Right atrium auricular region (tissue), 2 donors: Measurements from ENCODE around the gene OSBPL8. TPM values are rescaled to one million over a fixed set of nuclear protein-coding genes. Genes with fewer than 3 reads are reported as not detected.
"Not testable (repeated sequence)": the region's sequence is repeated elsewhere in the genome, so short reads cannot be mapped to it uniquely, and the experiment has no call there.

ENCODE experiments used
- DNase-seq: peaks from one replicate; pipeline ENCODE4 v3.0.0-alpha.2; 2019; ENCODE audit warnings: low spot score
- H3K27ac ChIP-seq, 2 donors: fragments of 200-600 bp; sonication (generic); 1 replicate in 1 of 2; 2 replicates in 1 of 2; pipeline ENCODE4 v1.5.1; 2016 to 2019
- H3K27me3 ChIP-seq, 2 donors: fragments of 200-600 bp; sonication (generic); one replicate each; pipeline versions ENCODE4 v1.5.1 to v1.6.0; 2017 to 2019
- H3K36me3 ChIP-seq: fragments of 200-600 bp; sonication (generic); one replicate; pipeline ENCODE4 v1.5.1; 2016
- H3K4me1 ChIP-seq, 2 donors: fragments of 200-600 bp; sonication (generic); one replicate each; pipeline versions ENCODE4 v1.5.1 to v1.6.0; 2017 to 2019
- H3K4me3 ChIP-seq, 2 donors: fragments of 200-600 bp; sonication (generic); 1 replicate in 1 of 2; 2 replicates in 1 of 2; pipeline ENCODE4 v1.5.1; 2017 to 2019; ENCODE audit warnings: mild to moderate bottlenecking in 1 of 2, moderate library complexity in 1 of 2
- H3K9me3 ChIP-seq, 2 donors: fragments of 200-600 bp; sonication (generic); one replicate each; pipeline ENCODE4 v1.5.1; 2019
- total RNA-seq, 2 donors: library from RNA; depleted of rRNA; stranded (reverse); fragments of >200 nt; gene quantifications; one replicate each; pipeline ENCODE4 v1.1.0, GENCODE V29; 2016
- TF ChIP-seq, protein P1 (sequence below), 2 donors: fragments of 200-600 bp; sonication (generic); IDR thresholded peaks; one replicate each; pipeline ENCODE4 v1.5.1; 2019; ENCODE audit warnings: antibody characterized with exemption in 2 of 2

Gene OSBPL8
- total RNA-seq, 2 donors from 2014 or later, result 19.7 to 23.7 TPM

DNA sequence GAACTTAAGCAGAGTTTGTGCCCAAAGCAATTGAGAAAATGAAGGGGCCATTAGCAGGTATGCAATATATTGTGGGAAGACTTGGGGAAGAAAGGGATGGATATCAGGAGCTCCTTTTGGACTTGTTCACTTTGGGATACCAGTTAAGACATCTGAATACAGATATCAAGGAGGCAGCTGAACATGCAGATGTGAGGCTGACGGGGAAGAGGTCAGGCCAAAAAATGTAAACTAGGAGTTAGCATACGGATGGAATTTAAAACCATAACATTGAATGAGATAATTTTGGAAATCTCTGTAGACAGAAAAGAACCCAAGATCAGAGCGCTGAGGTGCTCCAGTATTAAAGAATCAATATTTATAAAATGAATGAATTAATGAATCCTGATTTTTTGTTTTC lies 53.4 kb downstream of the OSBPL8 start:
- DNase-seq, result no peak
- no peaks in the 10 kb centered on the region for H3K36me3 ChIP-seq
- H3K27me3 ChIP-seq, result no peaks in the 10 kb centered on the region
- no peak overlapping the region for H3K4me3 ChIP-seq
- no peak overlapping the region for H3K27ac ChIP-seq
- TF ChIP-seq, protein P1, sequence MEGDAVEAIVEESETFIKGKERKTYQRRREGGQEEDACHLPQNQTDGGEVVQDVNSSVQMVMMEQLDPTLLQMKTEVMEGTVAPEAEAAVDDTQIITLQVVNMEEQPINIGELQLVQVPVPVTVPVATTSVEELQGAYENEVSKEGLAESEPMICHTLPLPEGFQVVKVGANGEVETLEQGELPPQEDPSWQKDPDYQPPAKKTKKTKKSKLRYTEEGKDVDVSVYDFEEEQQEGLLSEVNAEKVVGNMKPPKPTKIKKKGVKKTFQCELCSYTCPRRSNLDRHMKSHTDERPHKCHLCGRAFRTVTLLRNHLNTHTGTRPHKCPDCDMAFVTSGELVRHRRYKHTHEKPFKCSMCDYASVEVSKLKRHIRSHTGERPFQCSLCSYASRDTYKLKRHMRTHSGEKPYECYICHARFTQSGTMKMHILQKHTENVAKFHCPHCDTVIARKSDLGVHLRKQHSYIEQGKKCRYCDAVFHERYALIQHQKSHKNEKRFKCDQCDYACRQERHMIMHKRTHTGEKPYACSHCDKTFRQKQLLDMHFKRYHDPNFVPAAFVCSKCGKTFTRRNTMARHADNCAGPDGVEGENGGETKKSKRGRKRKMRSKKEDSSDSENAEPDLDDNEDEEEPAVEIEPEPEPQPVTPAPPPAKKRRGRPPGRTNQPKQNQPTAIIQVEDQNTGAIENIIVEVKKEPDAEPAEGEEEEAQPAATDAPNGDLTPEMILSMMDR (IDR thresholded peaks at IDR 0.05), result no peak
- H3K4me1 ChIP-seq, result no peaks in the 10 kb centered on the region
- no peaks in the 10 kb centered on the region for H3K9me3 ChIP-seq

DNA sequence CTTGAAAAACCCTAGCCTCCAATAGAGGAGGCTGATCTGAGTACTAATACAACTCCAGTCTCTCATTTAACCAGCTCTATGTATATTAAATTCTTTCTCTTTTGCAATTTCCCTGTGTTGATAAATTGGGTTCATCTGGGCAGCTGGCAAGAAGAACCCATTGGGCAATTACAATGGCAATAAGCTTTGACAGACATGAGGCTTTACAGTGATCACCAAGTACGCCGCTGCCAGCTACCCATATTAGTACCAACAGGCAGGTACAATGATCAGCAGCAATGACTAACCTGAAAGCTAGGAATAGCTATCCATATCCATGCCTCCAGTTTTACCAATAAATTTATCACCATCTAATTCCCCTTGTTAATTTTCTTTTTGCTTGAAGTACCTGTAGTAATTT lies 54.5 kb downstream of the OSBPL8 start:
- no peaks in the 10 kb centered on the region for H3K4me1 ChIP-seq
- no peak overlapping the region for H3K4me3 ChIP-seq
- no peak overlapping the region for H3K27ac ChIP-seq
- no peaks in the 10 kb centered on the region for H3K27me3 ChIP-seq
- TF ChIP-seq, protein P1 (IDR thresholded peaks at IDR 0.05), result no peak
- no peak for DNase-seq
- H3K9me3 ChIP-seq, result no peaks in the 10 kb centered on the region
- H3K36me3 ChIP-seq, result no peaks in the 10 kb centered on the region

DNA sequence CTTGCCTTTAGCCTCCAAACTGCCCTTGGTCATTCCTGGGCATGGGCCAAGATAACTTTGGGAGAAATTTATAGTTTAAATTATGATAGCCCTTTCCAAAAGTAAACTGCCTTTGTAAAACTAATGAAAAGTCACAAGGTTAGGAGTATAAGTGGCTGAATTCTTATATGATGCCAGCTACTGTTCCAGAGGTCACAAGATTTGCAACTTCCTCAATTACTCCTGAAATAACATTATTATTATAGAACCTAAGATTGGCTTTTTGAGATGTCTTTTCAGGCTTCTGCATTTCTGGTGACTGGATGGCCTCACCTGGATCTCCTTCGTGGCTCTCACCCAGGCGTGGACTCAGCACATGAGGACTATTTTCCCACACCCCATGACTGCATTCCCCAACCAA lies 55.0 kb downstream of the OSBPL8 start:
- Histone ChIP-seq H3K4me3 (no peak overlapping the region), H3K9me3 (no peaks in the 10 kb centered on the region), H3K36me3 (no peaks in the 10 kb centered on the region), H3K27ac (no peak overlapping the region), H3K4me1 (no peaks in the 10 kb centered on the region), H3K27me3 (no peaks in the 10 kb centered on the region)
- DNase-seq, result no peak
- TF ChIP-seq, protein P1 (IDR thresholded peaks at IDR 0.05), result no peak

DNA sequence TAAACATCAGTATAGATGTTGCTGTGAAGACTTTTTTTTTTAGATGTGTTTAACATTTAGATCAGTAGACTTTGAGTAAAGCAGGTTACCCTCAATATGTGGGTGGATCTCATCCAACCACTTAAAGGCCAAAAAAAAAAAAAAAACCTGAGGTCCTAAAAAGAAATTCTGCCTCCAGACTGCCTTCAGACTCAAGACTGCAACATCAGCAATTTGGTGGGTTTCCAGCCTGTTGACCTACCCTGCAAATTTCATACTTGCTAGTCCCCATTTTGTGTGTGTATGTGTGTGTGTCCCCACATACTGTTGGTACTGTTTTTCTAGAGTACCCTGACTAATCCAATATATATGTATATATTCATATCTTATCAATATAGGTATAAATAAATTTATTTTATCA lies 55.6 kb downstream of the OSBPL8 start:
- Histone ChIP-seq H3K4me3 (no peak overlapping the region), H3K4me1 (no peaks in the 10 kb centered on the region), H3K27me3 (no peaks in the 10 kb centered on the region), H3K9me3 (no peaks in the 10 kb centered on the region), H3K36me3 (no peaks in the 10 kb centered on the region), H3K27ac (no peak overlapping the region)
- no peak for DNase-seq
- TF ChIP-seq, protein P1 (IDR thresholded peaks at IDR 0.05), result no peak

DNA sequence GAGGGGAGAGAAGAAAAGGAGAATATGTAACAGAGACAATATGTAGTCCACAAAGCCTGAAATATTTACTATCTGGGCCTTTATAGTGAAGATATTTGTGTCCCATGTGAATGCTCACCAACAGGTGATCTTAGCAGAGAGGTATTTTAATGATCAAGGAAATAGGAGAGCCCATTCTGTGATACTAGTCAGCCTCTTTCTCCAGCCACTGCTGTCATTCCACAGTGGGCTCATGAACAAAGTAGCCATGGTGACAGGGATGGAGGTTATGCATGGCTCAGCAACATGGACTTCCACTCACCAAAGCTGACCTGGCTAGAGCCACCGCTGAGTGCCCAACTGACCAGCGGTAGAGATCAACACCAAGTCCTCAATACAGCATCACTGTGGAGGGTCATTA lies 58.2 kb downstream of the OSBPL8 start:
- H3K4me1 ChIP-seq, result no peaks in the 10 kb centered on the region
- no peaks in the 10 kb centered on the region for H3K27me3 ChIP-seq
- DNase-seq, result no peak
- H3K27ac ChIP-seq, result no peak overlapping the region
- TF ChIP-seq, protein P1 (IDR thresholded peaks at IDR 0.05), result no peak
- H3K36me3 ChIP-seq, result no peaks in the 10 kb centered on the region
- no peak overlapping the region for H3K4me3 ChIP-seq
- no peaks in the 10 kb centered on the region for H3K9me3 ChIP-seq

DNA sequence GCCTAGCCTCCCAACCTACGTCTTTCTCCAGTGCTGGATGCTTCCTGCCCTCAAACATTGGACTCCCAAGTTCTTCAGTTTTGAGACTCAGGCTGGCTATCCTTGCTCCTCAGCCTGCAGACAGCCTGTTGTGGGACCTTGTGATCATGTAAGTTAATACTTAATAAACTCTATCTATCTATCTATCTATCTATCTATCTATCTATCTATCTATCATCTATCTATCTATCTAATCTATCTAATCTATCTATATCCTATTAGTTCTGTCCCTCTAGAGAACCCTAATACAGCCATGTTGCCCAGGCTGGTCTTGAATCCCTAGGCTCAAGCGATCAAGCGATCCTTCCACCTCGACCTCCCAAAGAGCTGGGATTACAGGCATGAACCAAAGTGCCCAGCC lies 60.4 kb downstream of the OSBPL8 start:
- H3K4me1 ChIP-seq, DNase-seq, H3K36me3 ChIP-seq, H3K9me3 ChIP-seq, H3K27ac ChIP-seq, H3K4me3 ChIP-seq, H3K27me3 ChIP-seq: not testable (repeated sequence)
